ENCODE measurements around the gene TRMO. TPM values are rescaled to one million over a fixed set of nuclear protein-coding genes. Genes with fewer than 3 reads are reported as not detected.

TRMO gene
- total RNA-seq, 1 experiment from 2014 or later: 8.6 TPM

GRCh38 chr9:97873882-97874281, 48.4 kb downstream of the TRMO start:
- no peak overlapping the region for H3K4me2 ChIP-seq (ENCODE audit: insufficient read depth, insufficient read length, low read length)
- H3K27ac Mint-ChIP-seq: no peak overlapping the region
- H3K9me3 ChIP-seq (ENCODE audit: control insufficient read depth, low read depth, low read length): no peaks in the 10 kb centered on the region
- no peak overlapping the region for H4K91ac ChIP-seq (ENCODE audit: insufficient read length, low read depth, low read length)
- H2AK5ac ChIP-seq (ENCODE audit: insufficient read length, low read length): no peak overlapping the region
- no peak overlapping the region for H3K27ac ChIP-seq (ENCODE audit: insufficient read length, low read depth, low read length)
- no peak overlapping the region for H2BK120ac ChIP-seq (ENCODE audit: low read depth, low read length, poor library complexity, severe bottlenecking)
- H3T11ph ChIP-seq (ENCODE audit: low read length): no peak overlapping the region
- H3K79me2 ChIP-seq (ENCODE audit: insufficient read depth, low read length): no peaks in the 10 kb centered on the region
- no peak overlapping the region for H2AFZ ChIP-seq (ENCODE audit: low read length)
- no peak overlapping the region for H2BK20ac ChIP-seq (ENCODE audit: low read depth, low read length, poor library complexity, severe bottlenecking)
- no peak overlapping the region for H3K23ac ChIP-seq (ENCODE audit: insufficient read length, low read depth, low read length)
- no peaks in the 10 kb centered on the region for H3K23me2 ChIP-seq (ENCODE audit: insufficient read length, low read depth, low read length, poor library complexity, severe bottlenecking)
- H3K9ac ChIP-seq (ENCODE audit: extremely low read depth, insufficient read length, low read length): no peak overlapping the region
- no peak for TF ChIP-seq CTCF (conservative IDR thresholded peaks at IDR 0.05)
- no peaks in the 10 kb centered on the region for H4K20me1 ChIP-seq (ENCODE audit: control insufficient read depth, insufficient read depth, insufficient read length)
- peaks cover 13 to 18% of the 10 kb centered on the region in 2 experiments for H3K4me1 Mint-ChIP-seq
- H2BK12ac ChIP-seq (ENCODE audit: insufficient read length, low read depth, low read length): no peak overlapping the region
- DNase-seq: no peak
- H3K27me3 Mint-ChIP-seq (ENCODE audit: low read depth): peaks cover 53% of the 10 kb centered on the region
- no peak overlapping the region; a peak in 1 of 5 replicates for H3K4me3 Mint-ChIP-seq
- no peak overlapping the region for H3K56ac ChIP-seq (ENCODE audit: insufficient read length, low read depth, low read length)
- WGBS (ENCODE audit: extremely low coverage, insufficient read length, low lambda C conversion rate): no CpG with 5 or more reads among the region's 6 CpGs
- peaks cover 2 to 4% of the 10 kb centered on the region in 2 experiments; a peak in 3 of 5 replicates for H3K9me3 Mint-ChIP-seq
- no peak overlapping the region for H3K18ac ChIP-seq (ENCODE audit: insufficient read length, low read depth, low read length)
- no peak overlapping the region for H4K8ac ChIP-seq (replicated peaks; ENCODE audit: insufficient read length, low read depth, low read length)
- H3K36me3 Mint-ChIP-seq (ENCODE audit: insufficient read depth in 1 of 3, low read depth in 3 of 3): no peaks in the 10 kb centered on the region; a peak in 1 of 7 replicates
- no peak overlapping the region for H2BK15ac ChIP-seq (ENCODE audit: low read depth, low read length)
- H3K4ac ChIP-seq (ENCODE audit: low read depth, low read length): no peak overlapping the region
- H2BK5ac ChIP-seq (ENCODE audit: insufficient read length, low read length): no peak overlapping the region
- no peaks in the 10 kb centered on the region for H3K27me3 ChIP-seq (ENCODE audit: insufficient read depth, low read length)
- H3K79me1 ChIP-seq (ENCODE audit: insufficient read depth, low read depth, low read length, poor library complexity, severe bottlenecking): no peaks in the 10 kb centered on the region
- H4K5ac ChIP-seq (ENCODE audit: insufficient read length, low read depth, low read length): no peak overlapping the region
- no peak overlapping the region for H3K14ac ChIP-seq (ENCODE audit: insufficient read depth, low read length)
- peaks cover 4% of the 10 kb centered on the region; the same call in 1 of the 2 replicates for H3K4me1 ChIP-seq (ENCODE audit: insufficient read depth, low read length)

Data from H9 (cell line).